Choroid plexus epithelial cell (primary cell): ENCODE data around the gene BSND.

Experiments
- DNase-seq: peaks from one replicate; pipeline ENCODE4 v3.0.0-alpha.2; 2010; ENCODE audit warnings: low read depth
- H3K4me3 ChIP-seq: 2 replicates; pipeline ENCODE4 v1.5.1; 2011; ENCODE audit warnings: low read depth, mild to moderate bottlenecking, control low read depth, low read length, moderate library complexity
- TF ChIP-seq, protein P1 (sequence below): conservative IDR thresholded peaks from 2 replicates; pipeline ENCODE4 v1.5.1; 2011; ENCODE audit warnings: low read depth, mild to moderate bottlenecking, control low read depth, inconsistent platforms, low read length, moderate library complexity

The BSND gene

GRCh38 chr1:55047611-55048010 lies 48.9 kb downstream of the BSND start:
- TF ChIP-seq, protein P1, sequence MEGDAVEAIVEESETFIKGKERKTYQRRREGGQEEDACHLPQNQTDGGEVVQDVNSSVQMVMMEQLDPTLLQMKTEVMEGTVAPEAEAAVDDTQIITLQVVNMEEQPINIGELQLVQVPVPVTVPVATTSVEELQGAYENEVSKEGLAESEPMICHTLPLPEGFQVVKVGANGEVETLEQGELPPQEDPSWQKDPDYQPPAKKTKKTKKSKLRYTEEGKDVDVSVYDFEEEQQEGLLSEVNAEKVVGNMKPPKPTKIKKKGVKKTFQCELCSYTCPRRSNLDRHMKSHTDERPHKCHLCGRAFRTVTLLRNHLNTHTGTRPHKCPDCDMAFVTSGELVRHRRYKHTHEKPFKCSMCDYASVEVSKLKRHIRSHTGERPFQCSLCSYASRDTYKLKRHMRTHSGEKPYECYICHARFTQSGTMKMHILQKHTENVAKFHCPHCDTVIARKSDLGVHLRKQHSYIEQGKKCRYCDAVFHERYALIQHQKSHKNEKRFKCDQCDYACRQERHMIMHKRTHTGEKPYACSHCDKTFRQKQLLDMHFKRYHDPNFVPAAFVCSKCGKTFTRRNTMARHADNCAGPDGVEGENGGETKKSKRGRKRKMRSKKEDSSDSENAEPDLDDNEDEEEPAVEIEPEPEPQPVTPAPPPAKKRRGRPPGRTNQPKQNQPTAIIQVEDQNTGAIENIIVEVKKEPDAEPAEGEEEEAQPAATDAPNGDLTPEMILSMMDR = no peak
- no peak overlapping the region for H3K4me3 ChIP-seq
- DNase-seq = no peak

DNA sequence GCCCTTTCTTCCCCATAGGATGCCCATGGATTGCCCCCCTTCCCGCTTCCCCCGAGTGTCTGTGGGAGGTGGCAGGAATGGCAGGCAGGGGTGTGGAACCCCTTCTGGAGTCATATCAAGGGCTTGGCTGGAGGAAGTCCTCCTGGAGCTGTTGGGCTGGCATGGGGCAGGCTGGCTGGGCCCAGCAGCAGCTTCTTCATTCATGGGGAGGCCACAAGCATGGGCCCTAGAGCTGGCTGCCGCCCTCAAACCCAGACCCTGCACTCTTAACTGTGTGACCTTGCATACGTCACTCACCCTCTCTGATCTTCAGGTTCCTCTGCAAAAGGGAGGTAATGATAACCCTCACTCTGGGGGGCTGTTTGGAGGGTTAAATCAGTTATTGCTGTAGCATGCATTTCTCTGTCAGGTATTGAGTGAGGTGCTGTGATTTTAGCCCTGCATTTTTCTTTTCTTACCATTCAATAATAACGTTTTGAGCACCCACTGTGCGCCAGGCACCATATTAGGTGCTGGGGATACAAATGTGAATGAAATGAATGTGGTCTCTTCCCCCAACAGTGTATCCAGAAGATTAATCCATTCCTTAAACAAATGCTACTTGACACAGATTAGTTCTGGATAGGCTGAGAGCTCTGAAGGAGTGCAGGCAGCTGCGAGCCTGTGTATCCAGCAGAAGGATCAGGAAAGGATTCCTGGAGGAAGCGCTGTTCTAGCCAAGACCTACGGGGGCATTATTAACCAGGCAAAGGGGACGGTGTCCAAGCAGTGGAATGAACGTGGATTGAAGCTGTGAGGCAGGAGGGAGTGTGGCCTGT lies 49.9 kb downstream of the BSND start:
- no peak overlapping the region for H3K4me3 ChIP-seq
- TF ChIP-seq, protein P1 = no peak
- DNase-seq = no peak

GRCh38 chr1:55049271-55049913 lies 50.7 kb downstream of the BSND start:
- DNase-seq = no peak
- no peak overlapping the region for H3K4me3 ChIP-seq
- TF ChIP-seq, protein P1 = no peak

- DNase-seq = peak; percentile 80
- TF ChIP-seq, protein P1 = no peak
- H3K4me3 ChIP-seq = no peak overlapping the region
Observed at GRCh38 chr1:55049914-55050278, 51.2 kb downstream of the BSND start.

- TF ChIP-seq, protein P1 = no peak
- no peak overlapping the region for H3K4me3 ChIP-seq
- peak; percentile 94 for DNase-seq
Observed at GRCh38 chr1:55050283-55050682, 51.5 kb downstream of the BSND start.

DNA sequence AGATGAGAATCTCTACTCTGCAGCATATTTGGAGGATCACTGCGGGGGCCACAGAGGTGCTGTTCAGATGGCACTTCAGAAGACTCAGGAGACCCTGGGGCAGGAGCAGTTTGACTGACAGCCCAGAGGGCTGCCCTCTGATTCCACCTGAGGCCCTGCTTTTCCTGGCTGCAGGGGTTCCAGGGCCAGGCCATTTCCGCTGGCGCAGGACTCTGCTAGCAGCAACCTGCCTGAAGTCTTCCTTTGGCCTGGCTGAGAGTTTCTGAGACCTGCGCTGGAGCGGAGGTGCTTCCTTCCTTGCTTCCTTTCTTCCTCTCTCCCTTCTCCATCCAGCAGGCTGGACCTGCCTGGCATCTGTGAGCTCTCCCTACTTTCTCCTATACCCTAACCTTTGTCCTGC lies 52.4 kb downstream of the BSND start:
- DNase-seq = no peak
- TF ChIP-seq, protein P1 = no peak
- no peak overlapping the region for H3K4me3 ChIP-seq
